H1 (cell line): ENCODE measurements around the gene PGM2. TPM values are rescaled to one million over a fixed set of nuclear protein-coding genes. Genes with fewer than 3 reads are reported as not detected.

Experiments
- CTCF ChIA-PET: fragments of 300-600 bp; sonication (Branson Sonifier 250); formaldehyde crosslinking; loops from one replicate; lab custom pipeline; 2021; ENCODE audit not compliant: partially characterized antibody; lab: Charles Lee
- POLR2A ChIA-PET: fragments of 300-600 bp; sonication (Branson Sonifier 250); formaldehyde crosslinking; loops from one replicate; lab custom pipeline; 2021; ENCODE audit warnings: inconsistent platforms; ENCODE audit not compliant: partially characterized antibody; lab: Charles Lee
- DNase-seq, 2 experiments: peaks; one replicate each; pipeline versions ENCODE4 v3.0.0 to v3.0.0-alpha.2; 2010 to 2022; ENCODE audit warnings: low spot score in 2 of 2, low read depth in 1 of 2, mixed read lengths in 1 of 2
- FAIRE-seq: peaks from 2 replicates; lab custom pipeline; 2011; peaks lifted over from hg19 to GRCh38; lab: Jason Lieb, UNC
- H2AFZ ChIP-seq: 2 replicates; pipeline ENCODE4 v1.8.1; 2012; ENCODE audit warnings: low read length, inconsistent platforms
- H2AK5ac ChIP-seq: 2 replicates; pipeline ENCODE4 v1.6.1; 2013; ENCODE audit warnings: low read depth, low read length
- H2BK120ac ChIP-seq: replicated peaks from 2 replicates; pipeline ENCODE3; 2013; ENCODE audit warnings: low read depth, low read length, inconsistent platforms
- H2BK12ac ChIP-seq: 2 replicates; pipeline ENCODE4 v1.6.1; 2013; ENCODE audit warnings: low read depth, low read length
- H2BK15ac ChIP-seq: 2 replicates; pipeline ENCODE4 v1.6.1; 2013; ENCODE audit warnings: low read length
- H2BK20ac ChIP-seq: 2 replicates; pipeline ENCODE4 v1.6.1; 2013; ENCODE audit warnings: low read length
- H2BK5ac ChIP-seq: 2 replicates; pipeline ENCODE4 v1.6.1; 2013; ENCODE audit warnings: low read depth, low read length
- H3K14ac ChIP-seq: 2 replicates; pipeline ENCODE4 v1.6.1; 2013; ENCODE audit warnings: inconsistent platforms; ENCODE audit not compliant: insufficient read length
- H3K18ac ChIP-seq: 2 replicates; pipeline ENCODE4 v1.6.1; 2013; ENCODE audit warnings: low read length; ENCODE audit errors: extremely low read depth
- H3K23ac ChIP-seq: 2 replicates; pipeline ENCODE4 v1.6.1; 2013; ENCODE audit warnings: inconsistent platforms; ENCODE audit not compliant: insufficient read length
- H3K23me2 ChIP-seq: 2 replicates; pipeline ENCODE4 v1.6.1; 2013; ENCODE audit warnings: low read depth, low read length
- H3K27ac ChIP-seq: 2 replicates; pipeline ENCODE4 v1.6.1; 2011; ENCODE audit warnings: low read depth, low read length, inconsistent platforms
- H3K27me3 ChIP-seq, 4 experiments: replicated peaks in 1 of 4; 1 replicate in 1 of 4; 2 replicates in 3 of 4; pipeline versions ENCODE4 v1.6.1 to v1.8.1; 2011 to 2013; ENCODE audit warnings: low read length in 3 of 4, mild to moderate bottlenecking in 3 of 4, inconsistent platforms in 2 of 4, mixed read lengths in 2 of 4, moderate library complexity in 1 of 4; ENCODE audit not compliant: control insufficient read depth in 3 of 4, insufficient read depth in 3 of 4; ENCODE audit errors: extremely low read depth in 1 of 4
- H3K36me3 ChIP-seq, 4 experiments: 2 replicates each; pipeline versions ENCODE4 v1.6.1 to v1.8.1; 2011 to 2013; ENCODE audit warnings: mild to moderate bottlenecking in 4 of 4, low read length in 3 of 4, moderate library complexity in 2 of 4, control low read depth in 1 of 4, inconsistent platforms in 1 of 4; ENCODE audit not compliant: insufficient read depth in 4 of 4, control insufficient read depth in 2 of 4
- H3K4ac ChIP-seq: replicated peaks from 2 replicates; pipeline ENCODE3; 2013; ENCODE audit warnings: low read length, low read depth, mixed read lengths, inconsistent platforms; ENCODE audit not compliant: insufficient read length
- H3K4me1 ChIP-seq, 4 experiments: replicated peaks in 1 of 4; 1 replicate in 1 of 4; 2 replicates in 3 of 4; pipeline versions ENCODE4 v1.6.1 to v1.8.1; 2011 to 2013; ENCODE audit warnings: low read length in 3 of 4, inconsistent platforms in 2 of 4, mixed read lengths in 1 of 4; ENCODE audit not compliant: insufficient read depth in 4 of 4, control insufficient read depth in 3 of 4
- H3K4me2 ChIP-seq, 2 experiments: 2 replicates each; pipeline versions ENCODE4 v1.6.1 to v1.8.1; 2011 to 2013; ENCODE audit warnings: low read depth in 2 of 2, low read length in 2 of 2, control low read depth in 1 of 2, inconsistent platforms in 1 of 2, mild to moderate bottlenecking in 1 of 2; ENCODE audit not compliant: insufficient read depth in 1 of 2
- H3K4me3 ChIP-seq, 4 experiments: fragments of 200-600, 300-600 bp in 1 of 4; sonication (generic), shearing (Covaris generic), sonication (Bioruptor Twin) in 1 of 4; 2 replicates each; pipeline versions ENCODE4 v1.5.1 to v1.8.1; 2011 to 2016; ENCODE audit warnings: low read length in 4 of 4, low read depth in 3 of 4, control low read depth in 2 of 4, inconsistent platforms in 2 of 4, mild to moderate bottlenecking in 2 of 4, mixed read lengths in 1 of 4, moderate library complexity in 1 of 4; ENCODE audit not compliant: insufficient read depth in 2 of 4; ENCODE audit errors: extremely low read depth in 1 of 4
- H3K56ac ChIP-seq: replicated peaks from 2 replicates; pipeline ENCODE3; 2013; ENCODE audit warnings: low read depth, mild to moderate bottlenecking, mixed read lengths, low read length, inconsistent platforms; ENCODE audit not compliant: insufficient read length
- H3K79me1 ChIP-seq: 2 replicates; pipeline ENCODE4 v1.6.1; 2013; ENCODE audit warnings: low read depth, low read length, control low read depth
- H3K79me2 ChIP-seq, 2 experiments: 2 replicates each; pipeline versions ENCODE4 v1.6.1 to v1.8.1; 2012 to 2013; ENCODE audit warnings: low read length in 2 of 2, mild to moderate bottlenecking in 2 of 2, inconsistent platforms in 1 of 2; ENCODE audit not compliant: insufficient read depth in 2 of 2, control insufficient read depth in 1 of 2
- H3K9ac ChIP-seq, 4 experiments: replicated peaks in 1 of 4; 1 replicate in 1 of 4; 2 replicates in 3 of 4; pipeline versions ENCODE4 v1.6.1 to v1.8.1; 2011 to 2013; ENCODE audit warnings: low read depth in 3 of 4, low read length in 3 of 4, control low read depth in 2 of 4, mild to moderate bottlenecking in 2 of 4, moderate library complexity in 2 of 4, inconsistent platforms in 1 of 4; ENCODE audit errors: extremely low read depth in 1 of 4
- H3K9me3 ChIP-seq, 2 experiments: 2 replicates each; pipeline versions ENCODE4 v1.6.1 to v1.8.1; 2012 to 2013; ENCODE audit warnings: mild to moderate bottlenecking in 2 of 2, moderate library complexity in 2 of 2, control low read depth in 1 of 2, inconsistent platforms in 1 of 2, low read depth in 1 of 2, low read length in 1 of 2, mixed read lengths in 1 of 2; ENCODE audit not compliant: insufficient read depth in 2 of 2
- H4K20me1 ChIP-seq, 2 experiments: replicated peaks in 1 of 2; 2 replicates each; pipeline versions ENCODE3 to v1.8.1; 2011 to 2013; ENCODE audit warnings: inconsistent platforms in 2 of 2, low read length in 2 of 2, mild to moderate bottlenecking in 1 of 2; ENCODE audit not compliant: insufficient read depth in 2 of 2, control insufficient read depth in 1 of 2
- H4K5ac ChIP-seq: 2 replicates; pipeline ENCODE4 v1.6.1; 2013; ENCODE audit warnings: low read length, low read depth, mixed read lengths, inconsistent platforms; ENCODE audit not compliant: insufficient read length
- H4K8ac ChIP-seq: 2 replicates; pipeline ENCODE4 v1.8.0; 2013; ENCODE audit warnings: mild to moderate bottlenecking, moderate library complexity, low read length, inconsistent platforms; ENCODE audit not compliant: insufficient read depth; ENCODE audit errors: extremely low read depth
- H4K91ac ChIP-seq: replicated peaks from 2 replicates; pipeline ENCODE3; 2013; ENCODE audit warnings: low read length, mixed read lengths, inconsistent platforms; ENCODE audit not compliant: insufficient read length
- CEBPB ChIP-seq: IDR thresholded peaks from 2 replicates; pipeline ENCODE4 v1.6.1; 2012; ENCODE audit warnings: low read depth, low read length
- NRF1 ChIP-seq: IDR thresholded peaks from 2 replicates; pipeline ENCODE4 v1.6.1; 2011; ENCODE audit warnings: mild to moderate bottlenecking, low read depth, low read length, improper control_type of control experiment
- PHF8 ChIP-seq: fragments of 200-600 bp; sonication (generic); conservative IDR thresholded peaks from 2 replicates; pipeline ENCODE4 v1.7.1; 2012; ENCODE audit warnings: low read depth, mild to moderate bottlenecking, inconsistent platforms, low read length, moderate library complexity
- POLR2A ChIP-seq, 2 experiments: IDR thresholded peaks; 1 replicate in 1 of 2; 2 replicates in 1 of 2; pipeline ENCODE4 v1.6.1; 2011; ENCODE audit warnings: low read depth in 2 of 2, low read length in 2 of 2, mild to moderate bottlenecking in 2 of 2; ENCODE audit errors: control extremely low read depth in 1 of 2
- POU5F1 ChIP-seq: IDR thresholded peaks from 2 replicates; pipeline ENCODE4 v1.6.1; 2011; ENCODE audit warnings: low read depth, mild to moderate bottlenecking, low read length, moderate library complexity
- WGBS, 2 experiments: shearing (Covaris generic) in 1 of 2; methylation state at CpG; one replicate each; pipeline versions ENCODE4 v1.1.6 to v1.1.7; 2013 to 2015; ENCODE audit warnings: low lambda C conversion rate in 2 of 2, mixed read lengths in 2 of 2, inconsistent platforms in 1 of 2, low coverage in 1 of 2, missing lambda C conversion rate in 1 of 2; ENCODE audit not compliant: insufficient replicate concordance in 2 of 2, insufficient coverage in 1 of 2, insufficient read length in 1 of 2; ENCODE audit errors: extremely low coverage in 1 of 2, missing lambda C conversion rate in 1 of 2; 5-methylcytosine and 5-hydroxymethylcytosine counted together
- polyA plus RNA-seq, 7 experiments: library from polyadenylated mRNA; depleted of rRNA in 3 of 7; stranded (reverse) in 5 of 7; unstranded in 2 of 7; fragments of >200 nt in 5 of 7; fragments of 200-250 nt in 2 of 7; gene quantifications; 1 replicate in 5 of 7; 2 replicates in 1 of 7; 4 replicates in 1 of 7; pipeline versions ENCODE4 v1.2.1 to v1.2.3, GENCODE V29; 2011 to 2013; ENCODE audit warnings: missing spikeins in 2 of 7, mixed read lengths in 2 of 7
- total RNA-seq: library from RNA; stranded (reverse); fragmentation: NEBNext Ultra II Directional; extraction: Animal tissue kit (Norgen Biotek cat#: 25700); gene quantifications from 2 replicates; pipeline ENCODE4 v1.2.1, GENCODE V29; 2021

PGM2 gene
- total and polyA plus RNA-seq, 2 of the 8 experiments (the other 6 are each of a cell fraction or from before 2014, with no cell fraction given): 7.7 to 38.0 TPM

DNA sequence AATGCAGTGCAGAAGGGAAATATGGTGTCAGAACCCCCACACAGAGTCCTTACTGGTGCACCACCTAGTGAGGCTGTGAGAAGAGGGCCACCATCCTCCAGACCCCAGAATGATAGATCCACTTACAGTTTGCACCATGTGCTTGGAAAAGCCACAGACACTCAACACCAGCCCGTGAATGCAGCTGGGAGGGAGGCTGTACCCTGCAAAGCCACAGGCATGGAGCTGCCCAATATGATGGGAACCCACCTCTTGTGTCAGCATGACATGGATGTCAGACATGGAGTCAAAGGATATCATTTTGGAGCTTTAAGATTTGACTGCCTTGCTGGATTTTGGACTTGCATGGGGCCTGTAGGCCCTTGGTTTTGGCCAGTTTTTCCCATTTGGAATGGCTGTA is 34.2 kb upstream of the PGM2 start:
- Histone ChIP-seq H4K8ac (no peak overlapping the region), H3K4me2 (no peak overlapping the region), H2AFZ (no peak overlapping the region), H4K91ac (no peak overlapping the region), H2BK12ac (no peak overlapping the region), H2AK5ac (no peak overlapping the region), H3K23ac (no peak overlapping the region), H2BK15ac (no peak overlapping the region), H4K20me1 (no peaks in the 10 kb centered on the region), H3K36me3 (no peaks in the 10 kb centered on the region), H3K27me3 (no peaks in the 10 kb centered on the region), H3K18ac (no peak overlapping the region), H3K4me1 (no peaks in the 10 kb centered on the region), H3K27ac (no peak overlapping the region), H3K4ac (no peak overlapping the region), H3K9me3 (peaks cover 8 to 12% of the 10 kb centered on the region in 2 experiments; a peak in 3 of 4 replicates), H3K9ac (no peak overlapping the region), H3K56ac (no peak overlapping the region), H2BK5ac (no peak overlapping the region), H2BK120ac (no peak overlapping the region), H3K79me1 (no peaks in the 10 kb centered on the region), H2BK20ac (no peak overlapping the region), H4K5ac (no peak overlapping the region), H3K4me3 (no peak overlapping the region), H3K14ac (no peak overlapping the region), H3K79me2 (no peaks in the 10 kb centered on the region), H3K23me2 (no peaks in the 10 kb centered on the region)
- TF ChIP-seq NRF1 (no peak), CEBPB (no peak), PHF8 (no peak), POLR2A (IDR thresholded peaks at IDR 0.05; ENCODE audit: control extremely low read depth in 1 of 2, low read depth in 2 of 2, low read length in 2 of 2) (no peak), POU5F1 (no peak)
- no peak for FAIRE-seq
- DNase-seq: no peak
- 100% methylated on average over 1 of the region's 1 CpG; no CpG with 5 or more reads in 1 of the 2 experiments for WGBS, 2 experiments
- ChIA-PET POLR2A (no interaction called here), CTCF (interaction anchor here (5.1 kb wide), 1 partner anchor 189 kb away, joined by 19 read pairs; no protein-coding TSS in a partner anchor)
